Measurements from ENCODE around the gene TM7SF2. TPM values are rescaled to one million over a fixed set of nuclear protein-coding genes. Genes with fewer than 3 reads are reported as not detected.

The TM7SF2 gene
- total RNA-seq, 4 donors from 2014 or later, result 20.0 to 99.4 (median 53.5) TPM

DNA sequence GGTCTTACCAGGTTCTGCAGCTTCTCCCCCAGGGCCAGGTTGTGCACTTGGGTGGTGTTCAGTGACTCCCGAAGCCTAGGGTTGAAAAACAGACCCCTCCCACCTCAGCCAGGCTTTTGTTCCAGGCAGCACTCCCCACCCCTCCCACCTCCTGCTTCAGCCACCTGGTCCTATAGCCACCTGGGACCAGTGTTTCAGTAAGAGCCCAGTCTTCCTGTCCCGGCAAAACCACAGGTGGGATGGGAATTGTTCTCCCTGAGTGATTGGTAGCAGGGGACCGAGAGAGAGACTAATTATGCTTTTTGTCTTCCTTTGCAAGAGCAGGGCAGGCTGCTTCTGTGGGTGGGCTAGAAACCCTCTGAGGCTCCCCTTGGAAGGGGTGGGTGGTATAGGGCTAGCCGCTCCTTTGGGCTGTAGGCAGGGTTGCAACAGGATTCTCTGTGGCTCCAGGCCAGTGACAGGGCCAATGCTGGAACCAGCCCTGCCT is 44.8 kb upstream of the TM7SF2 start:
- Histone ChIP-seq H3K9me3 (no peaks in the 10 kb centered on the region), H3K36me3 (no peaks in the 10 kb centered on the region), H3K27me3 (no peaks in the 10 kb centered on the region), H3K4me1 (no peaks in the 10 kb centered on the region), H3K4me3 (replicated peaks in 1 of 3) (no peak overlapping the region), H3K27ac (no peak overlapping the region)
- intact Hi-C loops (cut with DNase I), result no loop called here
- WGBS, 2 donors, result 73 to 74% methylated on average over 3 to 4 of the region's 4 CpGs
- DNase-seq, result no peak
- TF ChIP-seq POLR2A (IDR thresholded peaks at IDR 0.05), result no peak
- TF ChIP-seq, protein P1, sequence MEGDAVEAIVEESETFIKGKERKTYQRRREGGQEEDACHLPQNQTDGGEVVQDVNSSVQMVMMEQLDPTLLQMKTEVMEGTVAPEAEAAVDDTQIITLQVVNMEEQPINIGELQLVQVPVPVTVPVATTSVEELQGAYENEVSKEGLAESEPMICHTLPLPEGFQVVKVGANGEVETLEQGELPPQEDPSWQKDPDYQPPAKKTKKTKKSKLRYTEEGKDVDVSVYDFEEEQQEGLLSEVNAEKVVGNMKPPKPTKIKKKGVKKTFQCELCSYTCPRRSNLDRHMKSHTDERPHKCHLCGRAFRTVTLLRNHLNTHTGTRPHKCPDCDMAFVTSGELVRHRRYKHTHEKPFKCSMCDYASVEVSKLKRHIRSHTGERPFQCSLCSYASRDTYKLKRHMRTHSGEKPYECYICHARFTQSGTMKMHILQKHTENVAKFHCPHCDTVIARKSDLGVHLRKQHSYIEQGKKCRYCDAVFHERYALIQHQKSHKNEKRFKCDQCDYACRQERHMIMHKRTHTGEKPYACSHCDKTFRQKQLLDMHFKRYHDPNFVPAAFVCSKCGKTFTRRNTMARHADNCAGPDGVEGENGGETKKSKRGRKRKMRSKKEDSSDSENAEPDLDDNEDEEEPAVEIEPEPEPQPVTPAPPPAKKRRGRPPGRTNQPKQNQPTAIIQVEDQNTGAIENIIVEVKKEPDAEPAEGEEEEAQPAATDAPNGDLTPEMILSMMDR (IDR thresholded peaks at IDR 0.05), result no peak

DNA sequence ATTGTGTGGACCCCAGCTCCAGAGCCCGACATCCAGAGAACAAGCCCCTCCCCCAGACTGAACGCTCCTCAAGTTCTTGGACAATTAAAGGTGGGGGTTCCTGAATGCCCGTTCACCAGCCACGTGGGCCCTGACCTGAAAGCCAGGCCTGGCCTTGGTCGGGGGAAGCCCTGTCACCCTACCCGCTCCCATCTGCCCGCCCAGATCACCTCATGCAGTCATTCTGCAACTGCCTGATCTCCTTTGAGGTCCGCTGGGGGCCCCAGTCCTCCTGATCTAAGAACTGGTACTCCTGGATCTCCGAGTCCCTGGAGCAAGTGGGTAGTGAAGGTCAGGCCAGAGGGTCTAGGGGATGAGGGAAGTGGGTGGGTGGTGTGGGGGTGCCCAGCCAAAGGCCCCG is 44.2 kb upstream of the TM7SF2 start:
- intact Hi-C loops (cut with DNase I), result no loop called here
- WGBS, 2 donors, result 72 to 80% methylated on average over 1 to 10 of the region's 10 CpGs

DNA sequence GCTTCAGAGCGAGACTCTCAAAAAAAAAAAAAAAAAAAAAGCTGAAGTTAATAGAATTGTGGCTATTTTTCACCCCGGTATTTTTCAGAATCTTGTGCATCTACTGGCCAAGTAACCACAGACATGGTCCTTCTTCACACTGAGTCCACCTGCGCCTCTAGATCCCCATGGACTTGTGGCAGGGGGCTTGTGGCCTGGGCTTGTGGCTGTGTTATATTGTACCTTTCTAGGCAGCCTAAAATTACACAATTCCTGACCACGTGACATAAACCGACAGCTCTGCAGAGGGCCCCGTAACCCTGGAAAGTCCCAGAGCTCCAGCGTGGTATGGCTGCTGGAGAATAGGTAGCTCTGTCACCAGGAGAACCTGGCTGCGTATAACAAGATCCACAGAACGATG is 42.5 kb upstream of the TM7SF2 start:
- Histone ChIP-seq H3K4me1 (no peaks in the 10 kb centered on the region), H3K9me3 (no peaks in the 10 kb centered on the region), H3K4me3 (replicated peaks in 1 of 3) (no peak overlapping the region), H3K36me3 (no peaks in the 10 kb centered on the region), H3K27ac (no peak overlapping the region), H3K27me3 (no peaks in the 10 kb centered on the region)
- 46 to 59% methylated on average over 9 of the region's 9 CpGs for WGBS, 2 donors
- intact Hi-C loops (cut with DNase I), result no loop called here
- no peak for TF ChIP-seq POLR2A (IDR thresholded peaks at IDR 0.05)
- TF ChIP-seq, protein P1 (IDR thresholded peaks at IDR 0.05), result no peak
- DNase-seq, result no peak

More for the DNA sequence above, 44.2 kb upstream of the TM7SF2 start:
- Histone ChIP-seq H3K4me1 (no peaks in the 10 kb centered on the region), H3K36me3 (no peaks in the 10 kb centered on the region), H3K27me3 (no peaks in the 10 kb centered on the region), H3K27ac (no peak overlapping the region), H3K4me3 (replicated peaks in 1 of 3) (no peak overlapping the region), H3K9me3 (no peaks in the 10 kb centered on the region)
- DNase-seq, result no peak
- TF ChIP-seq, protein P1 (IDR thresholded peaks at IDR 0.05), result no peak
- TF ChIP-seq POLR2A (IDR thresholded peaks at IDR 0.05), result no peak

DNA sequence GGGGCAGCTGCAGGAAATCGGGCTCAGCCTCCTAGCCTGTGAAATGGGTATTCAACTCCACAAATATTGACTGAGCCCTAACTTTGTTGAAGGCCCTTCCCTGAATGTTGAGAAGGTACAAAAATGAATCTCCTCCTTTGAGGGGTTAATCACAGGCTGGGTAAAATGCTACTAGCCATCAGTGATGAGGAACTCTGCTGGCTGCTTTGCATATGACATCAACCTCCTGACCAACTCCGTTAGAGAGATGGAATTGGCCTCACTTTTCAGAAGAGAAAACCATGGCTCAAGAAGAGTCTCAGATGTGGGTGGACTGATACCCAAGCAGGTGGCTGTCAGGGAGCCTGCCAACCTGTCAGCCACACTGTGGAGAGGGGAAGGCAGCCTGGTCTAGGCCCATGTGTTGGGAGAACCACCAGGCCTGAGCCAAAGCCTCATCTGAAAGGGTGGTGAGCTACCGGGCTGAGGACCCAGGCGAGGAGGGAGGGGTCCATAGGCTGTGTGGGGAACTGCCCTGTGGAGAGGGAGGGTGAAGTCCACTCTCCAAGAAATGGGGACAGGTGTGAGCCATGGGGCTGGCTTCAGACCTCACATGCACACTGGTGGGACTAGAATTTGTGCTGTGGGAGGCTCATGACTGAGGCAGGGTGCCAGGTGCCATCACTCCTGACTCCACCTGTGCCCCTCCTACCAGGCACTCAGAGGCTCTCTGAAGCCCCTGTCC is 39.6 kb upstream of the TM7SF2 start:
- Histone ChIP-seq H3K27me3 (no peaks in the 10 kb centered on the region), H3K4me1 (no peaks in the 10 kb centered on the region), H3K9me3 (no peaks in the 10 kb centered on the region), H3K4me3 (replicated peaks in 1 of 3) (no peak overlapping the region), H3K36me3 (no peaks in the 10 kb centered on the region), H3K27ac (no peak overlapping the region)
- DNase-seq, result no peak
- intact Hi-C loops (cut with DNase I), result no loop called here
- no peak for TF ChIP-seq POLR2A (IDR thresholded peaks at IDR 0.05)
- TF ChIP-seq, protein P1 (IDR thresholded peaks at IDR 0.05), result no peak
- WGBS, 2 donors, result 49 to 65% methylated on average over 4 of the region's 4 CpGs

DNA sequence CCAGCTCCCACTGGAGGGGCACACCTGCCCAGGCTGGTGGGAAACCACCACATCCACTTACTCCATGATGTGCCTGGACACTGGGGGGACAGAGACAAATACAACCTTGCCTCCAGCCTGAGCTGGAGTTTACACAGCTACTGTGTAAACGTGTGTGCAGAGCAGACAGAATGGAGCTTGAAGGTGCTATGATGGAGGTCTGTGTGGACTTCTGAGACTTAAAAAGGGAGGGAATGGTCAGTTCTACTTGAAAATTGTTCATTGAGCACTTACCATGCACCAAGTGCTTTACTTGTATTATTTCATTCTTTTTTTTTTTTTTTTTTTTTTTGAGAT is 39.1 kb upstream of the TM7SF2 start:
- Histone ChIP-seq H3K9me3 (no peaks in the 10 kb centered on the region), H3K4me1 (no peaks in the 10 kb centered on the region), H3K27me3 (no peaks in the 10 kb centered on the region), H3K4me3 (replicated peaks in 1 of 3) (no peak overlapping the region), H3K36me3 (no peaks in the 10 kb centered on the region), H3K27ac (no peak overlapping the region)
- WGBS, 2 donors, result 52 to 77% methylated on average over 1 of the region's 1 CpG
- intact Hi-C loops (cut with DNase I), result no loop called here
- TF ChIP-seq, protein P1 (IDR thresholded peaks at IDR 0.05), result no peak
- no peak for TF ChIP-seq POLR2A (IDR thresholded peaks at IDR 0.05)
- no peak for DNase-seq
